ENCODE data around the gene TPRX2.
"Not testable (repeated sequence)": the region's sequence is repeated elsewhere in the genome, so short reads cannot be mapped to it uniquely, and the experiment has no call there.

Gene TPRX2

GRCh38 chr19:47861630-47862029 is 2.6 kb downstream of the TPRX2 start:
- no peak for DNase-seq (ENCODE audit: low read depth)

- peak; percentile 4 for DNase-seq (ENCODE audit: low read depth)
These were observed 4.5 kb downstream of the TPRX2 start for GRCh38 chr19:47863514-47863936.

GRCh38 chr19:47865166-47865565 is 6.1 kb downstream of the TPRX2 start:
- DNase-seq (ENCODE audit: low read depth): no peak

GRCh38 chr19:47878906-47879305 is 19.9 kb downstream of the TPRX2 start:
- DNase-seq (ENCODE audit: low read depth): no peak

- not testable (repeated sequence) for DNase-seq (ENCODE audit: low read depth)
These were observed 20.4 kb downstream of the TPRX2 start for GRCh38 chr19:47879385-47879784.

GRCh38 chr19:47881757-47882156 is 22.7 kb downstream of the TPRX2 start:
- no peak for DNase-seq (ENCODE audit: low read depth)

- DNase-seq (ENCODE audit: low read depth): no peak
These were observed 23.9 kb downstream of the TPRX2 start for GRCh38 chr19:47882890-47883289.

GRCh38 chr19:47885067-47885463 is 26.0 kb downstream of the TPRX2 start:
- no peak for DNase-seq (ENCODE audit: low read depth)

GRCh38 chr19:47886010-47886559 is 27.1 kb downstream of the TPRX2 start, which contains the start of gene SULT2A1:
TSS of gene SULT2A1 (minus strand) at chr19:47886315. CDS start at chr19:47886257, 58 bp downstream.
- DNase-seq (ENCODE audit: low read depth): no peak

- no peak for DNase-seq (ENCODE audit: low read depth)
These were observed 32.0 kb downstream of the TPRX2 start for GRCh38 chr19:47890865-47891621.

GRCh38 chr19:47891622-47891922 is 32.5 kb downstream of the TPRX2 start:
- no peak for DNase-seq (ENCODE audit: low read depth)

- no peak for DNase-seq (ENCODE audit: low read depth)
These were observed 33.1 kb downstream of the TPRX2 start for GRCh38 chr19:47891923-47892666.

GRCh38 chr19:47895165-47895782 is 36.2 kb downstream of the TPRX2 start:
- DNase-seq (ENCODE audit: low read depth): no peak

- DNase-seq (ENCODE audit: low read depth): no peak
These were observed 37.0 kb downstream of the TPRX2 start for GRCh38 chr19:47896019-47896418.

GRCh38 chr19:47896773-47897172 is 37.7 kb downstream of the TPRX2 start:
- no peak for DNase-seq (ENCODE audit: low read depth)

GRCh38 chr19:47897861-47898260 is 38.8 kb downstream of the TPRX2 start:
- no peak for DNase-seq (ENCODE audit: low read depth)

- no peak for DNase-seq (ENCODE audit: low read depth)
These were observed 40.3 kb downstream of the TPRX2 start for GRCh38 chr19:47899335-47899734.

GRCh38 chr19:47901370-47901769 is 42.3 kb downstream of the TPRX2 start:
- DNase-seq (ENCODE audit: low read depth): no peak

- not testable (repeated sequence) for DNase-seq (ENCODE audit: low read depth)
These were observed 50.3 kb downstream of the TPRX2 start for GRCh38 chr19:47909350-47909749.

- not testable (repeated sequence) for DNase-seq (ENCODE audit: low read depth)
These were observed 51.2 kb downstream of the TPRX2 start for GRCh38 chr19:47910191-47910590.

Data from GM04503 (cell line).